Stimulated activated CD8-positive, alpha-beta memory T cell treated with anti-CD3 and anti-CD28 coated beads, Interleukin-7, amount 100 ng/mL, for 24 hours (primary cell): ENCODE measurements around the gene MAP3K14.

ENCODE experiments used
- DNase-seq: peaks from one replicate; pipeline ENCODE4 v3.0.0-alpha.2; 2020; ENCODE audit warnings: low read depth

The MAP3K14 gene

GRCh38 chr17:45338996-45339535 is 22.2 kb upstream of the MAP3K14 start:
- DNase-seq = no peak

DNA sequence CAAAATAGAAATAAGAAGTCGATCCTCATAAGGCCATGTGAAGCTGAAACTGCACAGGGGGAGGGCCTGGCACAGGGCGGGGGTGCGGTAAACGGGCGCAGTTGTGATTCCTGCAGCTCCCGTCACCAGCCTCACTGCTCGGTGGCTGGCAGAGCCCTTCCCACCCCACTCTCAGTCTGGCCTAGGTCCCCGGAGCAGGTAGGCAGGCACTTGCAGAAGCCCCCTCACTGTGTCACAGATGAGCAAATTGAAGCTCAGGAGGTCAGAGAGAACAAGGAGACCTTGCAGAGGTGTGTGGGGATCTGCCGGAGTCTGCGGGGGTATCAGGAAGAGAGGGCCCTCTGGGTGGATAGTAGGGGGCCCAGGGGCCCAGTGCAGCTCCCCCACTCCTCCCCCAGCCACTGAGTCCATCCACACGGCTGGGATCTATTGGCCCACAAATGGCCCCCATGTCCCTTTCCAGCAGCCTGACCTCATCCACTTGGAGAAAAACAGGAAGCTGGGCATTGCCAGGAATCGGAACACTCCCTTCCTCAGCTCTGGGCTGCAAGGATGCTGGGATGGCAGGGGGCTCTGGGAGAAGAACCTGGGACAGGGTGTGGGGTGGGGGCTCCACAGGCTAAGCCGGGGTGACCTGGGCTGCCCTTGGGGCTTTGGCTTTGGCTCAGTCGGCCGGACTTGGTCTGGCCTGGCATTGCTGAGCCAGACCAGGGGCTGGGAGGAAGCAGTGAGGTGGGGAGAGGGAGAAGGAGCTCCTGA is 21.4 kb upstream of the MAP3K14 start:
- DNase-seq = no peak

DNA sequence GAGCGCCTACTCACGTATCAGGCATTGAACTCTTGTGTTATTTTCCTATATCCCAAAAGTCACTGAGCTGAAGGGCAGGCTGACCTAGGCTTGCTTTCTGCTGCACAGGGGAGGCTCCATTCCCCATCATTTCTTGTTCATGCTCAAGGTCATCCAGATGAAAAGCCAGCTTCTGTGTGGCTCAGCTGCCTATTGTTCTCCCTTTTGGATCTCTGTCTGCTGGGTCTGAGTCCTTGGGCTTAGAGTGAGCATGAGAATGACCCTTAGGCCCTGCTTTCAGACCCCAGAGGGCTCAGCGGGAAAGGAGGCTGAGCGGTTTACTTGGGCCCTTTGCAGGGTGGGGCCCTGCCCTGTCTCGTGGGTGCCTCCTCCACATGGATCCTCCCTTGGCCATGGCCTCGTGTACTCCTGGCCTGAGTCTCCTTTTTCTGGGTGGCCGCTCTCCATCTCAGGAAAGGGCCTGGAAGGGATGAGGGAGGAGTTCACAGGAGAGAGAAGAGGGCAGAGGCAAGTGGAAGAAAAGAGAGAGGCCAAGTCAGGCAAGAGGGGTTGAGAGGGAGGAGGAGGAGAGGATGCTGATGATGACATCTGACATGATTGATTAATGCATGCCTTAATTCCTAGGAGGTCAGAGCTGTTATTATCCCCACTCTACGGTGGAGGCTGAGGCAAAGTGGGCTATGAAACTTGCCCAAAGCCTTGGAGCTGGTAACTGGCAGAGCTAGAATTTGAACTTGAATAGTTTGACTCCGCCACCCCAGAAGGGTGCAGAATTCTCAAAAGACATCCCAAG is 19.8 kb upstream of the MAP3K14 start:
- no peak for DNase-seq

DNA sequence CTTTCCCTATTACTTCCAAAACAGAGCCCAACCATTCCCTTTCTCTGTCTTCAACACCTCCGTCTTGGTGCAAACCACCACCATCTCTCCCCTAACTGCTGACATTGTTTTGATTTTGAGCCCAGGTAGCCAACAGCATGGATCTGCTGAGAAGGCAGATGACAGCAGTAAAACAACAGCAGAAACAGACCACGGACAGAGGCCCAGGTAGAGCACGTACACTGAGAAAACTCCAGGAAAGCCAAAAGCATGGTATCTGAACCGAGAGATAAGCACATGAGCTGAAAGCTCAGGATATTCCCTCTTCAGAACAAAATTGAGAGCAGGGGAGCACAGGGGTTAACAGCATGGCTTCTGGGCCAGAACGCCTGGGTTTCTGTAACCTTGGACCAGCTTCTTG is 18.9 kb upstream of the MAP3K14 start:
- DNase-seq = no peak

GRCh38 chr17:45334701-45335677 is 18.2 kb upstream of the MAP3K14 start:
- no peak for DNase-seq

DNA sequence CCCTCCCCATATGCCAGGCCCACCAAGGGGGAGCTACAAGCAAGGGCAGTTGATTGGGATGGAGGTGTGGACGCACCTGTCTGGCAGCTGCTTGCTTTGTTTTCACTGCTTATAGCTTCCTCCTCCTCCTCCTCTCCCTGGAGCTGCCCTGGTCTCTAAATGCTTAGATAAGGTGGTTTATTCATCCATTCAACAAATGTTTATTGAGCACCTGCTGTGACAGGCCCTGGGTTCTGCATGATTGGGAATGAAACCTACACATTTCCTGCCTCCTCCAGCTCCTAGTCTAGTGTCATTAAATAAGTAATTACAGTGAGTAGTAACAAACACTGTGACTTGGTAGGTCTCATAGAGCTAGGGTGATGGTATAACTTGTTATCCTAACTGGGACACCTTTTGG is 17.4 kb upstream of the MAP3K14 start:
- no peak for DNase-seq

- DNase-seq = no peak
These were observed 16.9 kb upstream of the MAP3K14 start for GRCh38 chr17:45333702-45334092.

DNA sequence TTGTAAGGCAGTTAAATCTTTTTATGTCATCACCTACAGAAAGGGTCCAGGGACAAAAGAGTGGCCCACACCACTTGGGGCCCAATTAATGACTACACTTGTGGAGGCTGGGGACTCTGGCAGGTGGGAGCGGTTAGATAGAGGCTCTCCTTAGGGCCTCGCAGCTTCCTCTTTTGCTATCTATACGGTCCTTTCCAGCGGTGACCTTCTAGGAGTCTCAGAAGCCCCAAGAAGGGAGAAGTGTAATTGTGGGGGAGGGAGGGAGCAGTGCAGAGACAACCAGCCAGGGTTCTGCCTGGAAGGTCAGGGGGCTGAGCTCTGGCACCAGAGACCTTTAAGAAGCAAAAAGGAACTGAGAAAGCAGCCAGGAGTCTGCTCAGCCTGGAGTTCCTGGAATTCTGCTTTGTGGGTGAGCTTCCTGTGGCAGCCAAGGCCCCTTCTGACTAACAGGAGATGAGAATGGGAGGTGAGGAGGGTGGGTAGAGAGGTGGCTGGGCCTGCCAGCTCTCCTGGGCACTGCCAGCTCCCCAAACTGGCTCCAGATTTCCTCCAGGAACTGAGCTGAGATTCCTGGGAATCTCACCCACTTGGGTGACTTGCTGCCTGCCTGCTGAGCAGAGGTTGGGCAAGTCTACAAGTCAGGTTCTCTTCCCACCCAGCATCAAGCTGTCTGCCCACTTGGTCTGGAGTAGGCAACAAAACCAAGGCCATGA is 16.3 kb upstream of the MAP3K14 start:
- DNase-seq = no peak

DNA sequence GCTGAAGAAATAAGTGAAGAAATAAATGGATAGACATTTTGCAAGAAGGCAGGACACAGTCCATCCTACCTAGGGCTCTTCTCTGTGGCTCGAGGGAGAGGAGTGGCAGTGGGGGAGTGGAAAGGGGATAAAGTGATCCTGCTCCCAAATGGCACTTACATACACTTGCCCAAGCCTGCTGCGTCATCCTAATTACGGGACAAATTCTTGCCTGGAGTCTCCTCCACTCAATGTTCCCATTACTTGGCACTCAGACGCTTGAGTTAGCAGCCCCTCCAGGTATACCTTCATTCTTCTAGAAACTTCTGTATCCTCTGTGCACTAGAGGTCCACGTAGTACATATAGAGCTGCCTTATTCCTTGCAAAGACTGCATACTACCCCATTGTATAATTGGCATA is 15.7 kb upstream of the MAP3K14 start:
- DNase-seq = no peak

- DNase-seq = no peak
These were observed 9.8 kb upstream of the MAP3K14 start for GRCh38 chr17:45326626-45327025.

- no peak for DNase-seq
These were observed 9.0 kb upstream of the MAP3K14 start for GRCh38 chr17:45325810-45326209.

- DNase-seq = no peak
These were observed 7.5 kb upstream of the MAP3K14 start for GRCh38 chr17:45324336-45324735.

GRCh38 chr17:45322168-45322567 is 5.3 kb upstream of the MAP3K14 start:
- DNase-seq = no peak

DNA sequence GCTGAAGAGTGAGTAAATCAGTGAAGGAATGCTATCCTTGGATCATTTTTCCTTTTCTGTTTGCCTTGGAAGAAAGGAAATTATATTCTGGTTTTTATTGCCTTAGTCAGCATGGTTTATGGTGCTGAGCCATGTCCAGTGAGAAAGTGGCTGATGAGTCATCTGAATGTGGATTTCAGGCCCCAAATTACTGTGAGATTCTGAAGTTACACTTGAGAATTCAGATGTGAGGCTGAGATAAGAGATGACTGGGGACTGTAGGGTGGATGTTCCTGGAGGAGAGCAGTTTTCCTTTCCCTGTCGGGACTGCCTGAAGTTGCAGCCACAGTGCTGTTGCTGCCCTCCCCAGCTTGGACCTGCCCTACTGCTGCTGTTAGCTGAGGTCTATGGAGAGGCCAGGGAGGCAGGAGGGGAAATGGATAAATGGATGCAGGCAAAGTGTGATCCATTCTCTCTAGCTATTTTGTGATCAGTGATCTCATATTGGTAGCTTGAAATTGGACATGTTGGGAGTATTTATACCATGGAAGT is 4.2 kb upstream of the MAP3K14 start:
- DNase-seq = no peak

GRCh38 chr17:45320349-45320930 is 3.6 kb upstream of the MAP3K14 start:
- DNase-seq = no peak

- DNase-seq = no peak
These were observed 2.5 kb upstream of the MAP3K14 start for GRCh38 chr17:45319239-45319703.

GRCh38 chr17:45318561-45319230 is 1.9 kb upstream of the MAP3K14 start:
- DNase-seq = no peak

DNA sequence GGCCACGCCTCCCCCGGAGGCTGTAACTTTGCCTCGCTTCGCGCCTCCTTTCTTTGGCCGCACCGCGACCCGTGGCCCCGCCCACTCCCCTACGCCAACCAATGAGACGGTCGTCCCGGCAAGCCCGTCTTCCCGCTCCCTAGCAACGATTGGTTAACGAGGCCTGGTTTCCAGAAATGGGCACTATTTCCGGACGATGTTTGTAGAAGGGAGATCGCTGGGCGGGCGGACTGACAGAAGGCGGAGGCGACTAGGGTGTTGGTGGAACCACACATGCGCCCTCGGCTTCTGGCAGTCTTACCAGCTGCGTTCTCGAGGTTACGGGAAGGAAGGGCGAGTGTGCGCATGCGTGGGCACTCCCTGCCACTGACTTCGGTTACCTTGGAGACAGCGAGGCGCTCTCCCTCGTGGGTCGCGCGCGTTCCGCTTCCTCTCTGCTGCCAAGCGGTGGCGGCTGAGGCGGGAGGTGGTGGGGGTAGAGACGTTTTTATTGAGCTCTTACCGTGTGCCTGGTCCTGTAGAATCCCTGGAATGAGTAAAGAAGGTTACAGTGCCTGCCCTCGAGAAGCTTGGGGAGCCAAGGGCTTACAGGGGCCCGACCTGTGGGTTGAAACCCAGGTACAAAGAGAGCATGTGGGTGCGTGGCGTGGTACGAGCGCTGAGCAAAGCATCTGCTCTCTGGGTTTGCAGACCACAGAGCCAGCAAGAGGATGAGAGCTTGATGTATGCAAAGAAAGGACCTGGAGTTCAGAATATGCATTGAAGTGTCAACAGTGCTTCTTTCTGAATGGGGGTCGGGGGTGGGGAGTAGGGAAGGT is 500 bp upstream of the MAP3K14 start:
- DNase-seq = peak; percentile 99
